B cell (primary cell): ENCODE data around the gene DUSP16.

ENCODE experiments used
- EZH2 ChIP-seq: IDR thresholded peaks from 2 replicates; pipeline ENCODE4 v1.6.1; 2012; ENCODE audit warnings: borderline replicate concordance, low read depth, mild to moderate bottlenecking, moderate library complexity, low read length; ENCODE audit not compliant: insufficient read depth, poor library complexity, severe bottlenecking
- TF ChIP-seq, protein P1 (sequence below): fragments of 200-600 bp; IDR thresholded peaks from one replicate; pipeline ENCODE4 v1.8.0; 2022; ENCODE audit warnings: antibody characterized with exemption, mild to moderate bottlenecking

DNA sequence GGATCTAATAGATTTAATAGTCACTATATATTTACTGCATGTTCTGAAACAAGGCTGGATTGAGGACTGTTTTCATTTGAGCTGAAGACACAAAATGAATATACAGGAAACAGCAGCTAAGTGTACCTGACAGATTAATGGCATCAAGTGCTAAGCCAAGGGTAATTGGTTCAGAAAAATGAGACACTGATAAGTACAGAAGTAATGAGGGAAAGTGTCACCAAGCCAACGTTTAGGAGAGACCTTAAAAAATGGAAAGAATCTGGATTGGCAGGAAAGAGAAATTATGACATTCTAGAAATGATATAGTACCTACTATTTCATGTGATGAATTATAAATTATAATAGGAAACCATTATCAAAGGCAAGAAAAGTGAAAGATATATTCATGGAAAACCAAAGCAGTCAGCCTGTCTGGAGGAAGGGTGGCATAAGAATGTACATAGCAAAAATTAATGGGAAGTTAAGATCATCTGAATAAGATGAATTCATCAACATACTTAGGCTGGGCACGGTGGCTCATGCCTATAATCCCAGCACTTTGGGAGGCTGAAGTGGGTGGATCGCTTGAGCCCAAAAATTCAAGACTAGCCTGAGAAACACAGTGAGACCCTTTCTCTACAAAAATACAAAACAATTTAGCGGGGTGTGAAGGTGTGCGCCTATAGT, 21.0 kb upstream of the DUSP16 start:
- TF ChIP-seq, protein P1, sequence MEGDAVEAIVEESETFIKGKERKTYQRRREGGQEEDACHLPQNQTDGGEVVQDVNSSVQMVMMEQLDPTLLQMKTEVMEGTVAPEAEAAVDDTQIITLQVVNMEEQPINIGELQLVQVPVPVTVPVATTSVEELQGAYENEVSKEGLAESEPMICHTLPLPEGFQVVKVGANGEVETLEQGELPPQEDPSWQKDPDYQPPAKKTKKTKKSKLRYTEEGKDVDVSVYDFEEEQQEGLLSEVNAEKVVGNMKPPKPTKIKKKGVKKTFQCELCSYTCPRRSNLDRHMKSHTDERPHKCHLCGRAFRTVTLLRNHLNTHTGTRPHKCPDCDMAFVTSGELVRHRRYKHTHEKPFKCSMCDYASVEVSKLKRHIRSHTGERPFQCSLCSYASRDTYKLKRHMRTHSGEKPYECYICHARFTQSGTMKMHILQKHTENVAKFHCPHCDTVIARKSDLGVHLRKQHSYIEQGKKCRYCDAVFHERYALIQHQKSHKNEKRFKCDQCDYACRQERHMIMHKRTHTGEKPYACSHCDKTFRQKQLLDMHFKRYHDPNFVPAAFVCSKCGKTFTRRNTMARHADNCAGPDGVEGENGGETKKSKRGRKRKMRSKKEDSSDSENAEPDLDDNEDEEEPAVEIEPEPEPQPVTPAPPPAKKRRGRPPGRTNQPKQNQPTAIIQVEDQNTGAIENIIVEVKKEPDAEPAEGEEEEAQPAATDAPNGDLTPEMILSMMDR: no peak
- TF ChIP-seq EZH2: no peak
